ENCODE results near the gene ZNF511.
A peak's percentile ranks its signal among the peaks of the same experiment; 100 is the strongest.

ZNF511 gene

GRCh38 chr10:133274751-133275683, 33.7 kb upstream of the ZNF511 start:
- TF ChIP-seq CTCF (IDR thresholded peaks at IDR 0.05; ENCODE audit: low read length) (no peak), EZH2 (IDR thresholded peaks at IDR 0.05; ENCODE audit: borderline replicate concordance, low read length) (no peak)
- no peaks in the 10 kb centered on the region for H3K9me3 ChIP-seq (ENCODE audit: low read length)
- no peak overlapping the region for H3K27ac ChIP-seq (ENCODE audit: low read depth, low read length, poor library complexity, severe bottlenecking)
- H3F3A ChIP-seq (ENCODE audit: insufficient read depth, low read length) = no peaks in the 10 kb centered on the region
- no peak overlapping the region for H3K4me3 ChIP-seq (ENCODE audit: low read depth, low read length, poor library complexity, severe bottlenecking)
- H3K9me2 ChIP-seq (ENCODE audit: low read depth, low read length) = no peaks in the 10 kb centered on the region
- H3K4me1 ChIP-seq (ENCODE audit: insufficient read depth, low read length, severe bottlenecking) = peaks cover 13% of the 10 kb centered on the region
- H3K79me2 ChIP-seq (ENCODE audit: insufficient read depth, low read length) = no peaks in the 10 kb centered on the region
- H3K27me3 ChIP-seq (ENCODE audit: insufficient read depth, low read length) = no peaks in the 10 kb centered on the region
- H3K36me3 ChIP-seq (ENCODE audit: insufficient read depth, low read length) = peaks cover 11% of the 10 kb centered on the region; the same call in 1 of the 2 replicates
- no peak overlapping the region for H3K4me2 ChIP-seq (ENCODE audit: low read length)
- H4K20me1 ChIP-seq (ENCODE audit: insufficient read depth, low read length) = no peaks in the 10 kb centered on the region
- no peak overlapping the region for H2AFZ ChIP-seq (ENCODE audit: low read length)
- no peak overlapping the region for H3K9ac ChIP-seq (ENCODE audit: low read length)

DNA sequence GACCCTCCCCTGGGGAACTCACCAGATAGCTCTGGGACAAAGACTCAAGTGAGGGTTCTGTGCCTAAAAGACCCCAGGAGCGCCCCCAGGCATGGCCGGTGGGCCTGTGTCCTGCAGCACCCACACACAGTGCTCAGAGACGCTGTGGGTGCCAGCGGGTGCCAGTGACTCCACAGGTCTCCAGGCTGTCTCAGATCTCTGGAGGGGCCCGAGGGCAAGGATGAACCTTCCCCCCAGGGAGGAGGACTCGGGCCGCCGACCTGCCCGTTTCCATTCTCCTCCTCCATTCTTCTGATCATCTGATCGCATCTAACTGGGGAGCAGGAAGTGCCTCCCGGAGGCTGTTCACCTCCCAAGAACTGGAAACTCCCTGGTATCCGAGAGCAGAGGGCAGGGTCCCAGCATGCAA, 33.0 kb upstream of the ZNF511 start:
- Histone ChIP-seq H3K9me2 (ENCODE audit: low read depth, low read length) (no peaks in the 10 kb centered on the region), H3K4me3 (ENCODE audit: low read depth, low read length, poor library complexity, severe bottlenecking) (no peak overlapping the region), H3K79me2 (ENCODE audit: insufficient read depth, low read length) (no peaks in the 10 kb centered on the region), H3F3A (ENCODE audit: insufficient read depth, low read length) (no peaks in the 10 kb centered on the region), H3K9me3 (ENCODE audit: low read length) (no peaks in the 10 kb centered on the region), H3K4me2 (ENCODE audit: low read length) (no peak overlapping the region), H3K36me3 (ENCODE audit: insufficient read depth, low read length) (peaks cover 11% of the 10 kb centered on the region; the same call in 1 of the 2 replicates), H4K20me1 (ENCODE audit: insufficient read depth, low read length) (no peaks in the 10 kb centered on the region), H2AFZ (ENCODE audit: low read length) (no peak overlapping the region), H3K4me1 (ENCODE audit: insufficient read depth, low read length, severe bottlenecking) (peaks cover 13% of the 10 kb centered on the region), H3K27me3 (ENCODE audit: insufficient read depth, low read length) (no peaks in the 10 kb centered on the region), H3K27ac (ENCODE audit: low read depth, low read length, poor library complexity, severe bottlenecking) (no peak overlapping the region), H3K9ac (ENCODE audit: low read length) (no peak overlapping the region)
- TF ChIP-seq CTCF (IDR thresholded peaks at IDR 0.05; ENCODE audit: low read length) = peak; percentile 39; the same call in 1 of the 2 replicates
- TF ChIP-seq EZH2 (IDR thresholded peaks at IDR 0.05; ENCODE audit: borderline replicate concordance, low read length) = no peak

DNA sequence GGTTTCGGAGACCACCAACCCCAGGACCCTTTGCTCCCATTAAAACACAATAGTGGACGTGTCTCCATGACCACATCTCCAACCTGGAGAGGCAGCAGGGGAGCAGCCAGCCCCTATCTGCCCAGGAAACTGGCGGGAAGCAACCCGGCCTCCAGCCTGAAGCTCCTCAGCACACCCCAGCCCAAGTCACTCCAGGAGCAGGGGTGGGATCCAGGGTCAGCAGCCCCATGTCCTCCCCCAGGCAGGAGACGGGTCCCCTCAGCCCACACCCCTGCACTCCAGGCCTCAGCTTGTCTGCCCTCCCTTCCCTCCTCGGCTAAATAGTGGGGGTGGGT, 32.6 kb upstream of the ZNF511 start:
- no peaks in the 10 kb centered on the region for H3F3A ChIP-seq (ENCODE audit: insufficient read depth, low read length)
- H3K27me3 ChIP-seq (ENCODE audit: insufficient read depth, low read length) = no peaks in the 10 kb centered on the region
- no peak overlapping the region for H3K4me3 ChIP-seq (ENCODE audit: low read depth, low read length, poor library complexity, severe bottlenecking)
- no peak overlapping the region for H2AFZ ChIP-seq (ENCODE audit: low read length)
- peaks cover 11% of the 10 kb centered on the region; the same call in 1 of the 2 replicates for H3K36me3 ChIP-seq (ENCODE audit: insufficient read depth, low read length)
- no peaks in the 10 kb centered on the region for H3K79me2 ChIP-seq (ENCODE audit: insufficient read depth, low read length)
- no peak overlapping the region for H3K27ac ChIP-seq (ENCODE audit: low read depth, low read length, poor library complexity, severe bottlenecking)
- H3K9me2 ChIP-seq (ENCODE audit: low read depth, low read length) = no peaks in the 10 kb centered on the region
- TF ChIP-seq CTCF (IDR thresholded peaks at IDR 0.05; ENCODE audit: low read length) = no peak
- TF ChIP-seq EZH2 (IDR thresholded peaks at IDR 0.05; ENCODE audit: borderline replicate concordance, low read length) = no peak
- H3K4me2 ChIP-seq (ENCODE audit: low read length) = no peak overlapping the region
- H3K9me3 ChIP-seq (ENCODE audit: low read length) = no peaks in the 10 kb centered on the region
- H3K9ac ChIP-seq (ENCODE audit: low read length) = no peak overlapping the region
- H4K20me1 ChIP-seq (ENCODE audit: insufficient read depth, low read length) = no peaks in the 10 kb centered on the region
- H3K4me1 ChIP-seq (ENCODE audit: insufficient read depth, low read length, severe bottlenecking) = peaks cover 13% of the 10 kb centered on the region

Data from OCI-LY1 (cell line).